ENCODE measurements around the gene CUX1.
"Not testable (repeated sequence)": the region's sequence is repeated elsewhere in the genome, so short reads cannot be mapped to it uniquely, and the experiment has no call there.

CUX1 gene

GRCh38 chr7:101817471-101818286 lies at the start of gene CUX1:
Gene CUX1, plus strand, starts transcription at chr7:101817626. Its CDS starts 14 bp downstream, at chr7:101817640.
- DNase-seq: peak; percentile 21

GRCh38 chr7:101768280-101768679 lies 49.1 kb upstream of the CUX1 start:
- DNase-seq: no peak

GRCh38 chr7:101770466-101770865 lies 47.0 kb upstream of the CUX1 start:
- no peak for DNase-seq

GRCh38 chr7:101772508-101773211 lies 44.8 kb upstream of the CUX1 start:
- DNase-seq: no peak

DNA sequence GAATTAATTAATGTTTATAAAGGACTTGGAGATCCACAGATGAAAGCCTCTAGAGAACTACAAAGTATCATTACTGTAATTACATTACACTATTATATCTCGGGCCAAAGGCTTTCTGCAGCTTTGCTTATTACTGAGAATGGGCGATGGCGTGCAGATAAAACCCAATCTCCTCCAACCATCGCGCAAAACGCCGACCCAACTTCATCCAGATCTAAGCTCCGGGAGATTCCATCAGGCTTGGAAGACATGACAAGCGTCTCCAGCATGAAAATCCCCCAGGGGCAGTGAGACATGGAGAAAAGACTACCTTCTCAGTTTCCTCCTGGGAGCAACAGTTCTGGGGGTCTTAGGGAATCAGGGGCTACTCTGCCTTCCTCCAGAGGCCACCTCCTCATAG lies 42.2 kb upstream of the CUX1 start:
- DNase-seq: no peak

DNA sequence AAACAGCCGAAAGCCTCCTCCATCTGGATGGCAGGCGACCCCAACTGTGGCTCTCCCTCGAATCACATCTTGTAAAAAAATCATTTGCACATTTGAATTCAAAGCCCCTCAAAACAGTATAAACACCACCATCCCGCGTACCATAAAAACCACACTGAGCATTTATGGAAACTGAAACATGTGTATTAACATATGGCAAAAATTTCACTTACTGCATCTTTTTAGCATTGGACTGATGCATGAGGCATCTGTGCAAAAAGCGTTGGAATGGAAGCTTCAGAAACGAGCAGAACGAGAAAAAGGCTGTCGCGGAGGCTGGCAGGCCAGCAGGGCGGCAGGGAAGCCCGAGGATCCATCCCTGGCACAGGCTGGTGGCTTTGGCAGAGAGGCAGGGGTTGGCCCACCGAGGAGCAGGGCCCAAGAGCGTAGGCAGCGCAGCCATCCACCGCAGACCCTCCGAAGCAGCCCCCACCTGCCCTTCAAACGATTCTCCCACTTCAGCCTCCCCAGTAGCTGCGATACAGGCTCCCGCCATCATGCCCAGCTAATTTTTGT lies 39.3 kb upstream of the CUX1 start:
- DNase-seq: no peak

GRCh38 chr7:101779267-101779666 lies 38.2 kb upstream of the CUX1 start:
- no peak for DNase-seq

DNA sequence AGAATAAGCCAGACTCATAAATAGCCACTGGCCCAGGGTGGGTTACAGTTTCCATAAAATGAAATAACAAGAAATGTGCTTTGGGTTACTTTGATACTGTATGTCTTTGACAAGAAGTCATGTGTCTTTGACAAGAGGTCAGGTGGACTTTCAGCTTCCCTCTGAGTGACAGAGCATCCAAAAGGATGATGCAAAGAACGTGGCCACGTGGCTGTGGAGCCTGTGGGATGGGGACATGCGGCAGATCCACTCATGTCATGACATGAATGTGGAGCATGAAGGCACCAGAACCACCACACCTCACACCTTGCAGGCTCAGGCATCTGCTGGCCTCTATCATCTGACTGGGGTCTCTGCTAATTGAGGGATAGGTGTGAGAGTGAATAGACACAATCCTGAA lies 37.1 kb upstream of the CUX1 start:
- no peak for DNase-seq

DNA sequence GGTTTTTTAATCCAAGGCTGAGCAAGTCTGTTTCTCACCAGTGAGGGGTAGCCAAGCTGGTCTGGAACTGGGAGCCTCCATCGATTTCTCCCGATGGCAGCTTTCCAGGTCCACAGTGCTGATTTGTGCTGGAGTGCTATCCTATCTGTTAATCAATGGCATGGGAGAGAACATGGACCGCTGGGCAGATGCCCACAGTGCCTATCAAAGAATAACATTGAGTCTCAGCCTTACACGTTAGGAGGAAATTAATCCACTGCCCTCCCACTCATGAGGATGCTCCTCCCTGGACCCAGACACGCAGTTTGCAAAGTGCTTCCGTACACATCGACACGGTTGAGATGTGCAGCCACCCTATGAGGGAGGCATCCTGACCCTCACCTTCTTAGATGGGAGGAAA lies 36.0 kb upstream of the CUX1 start:
- DNase-seq: no peak

DNA sequence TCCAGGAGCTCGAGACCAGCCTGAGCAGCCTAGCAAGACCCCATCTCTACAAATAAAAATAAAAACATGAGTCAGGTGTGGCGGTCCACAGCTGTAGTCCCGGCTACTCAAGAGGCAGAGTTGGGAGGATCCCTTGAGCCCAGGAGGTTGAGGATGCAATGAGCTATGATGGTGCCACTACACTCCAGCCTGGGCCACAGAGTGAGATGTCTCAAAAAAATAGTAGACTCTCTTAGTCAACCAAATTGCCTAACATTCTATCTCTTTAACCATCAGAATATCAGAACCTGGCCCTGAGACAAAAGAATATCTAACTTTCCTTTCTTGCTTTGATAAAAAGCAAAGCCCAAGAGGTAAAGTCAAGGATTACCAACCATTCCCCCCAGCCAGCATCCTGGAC lies 35.0 kb upstream of the CUX1 start:
- DNase-seq: no peak

GRCh38 chr7:101782896-101783295 lies 34.5 kb upstream of the CUX1 start:
- DNase-seq: no peak

DNA sequence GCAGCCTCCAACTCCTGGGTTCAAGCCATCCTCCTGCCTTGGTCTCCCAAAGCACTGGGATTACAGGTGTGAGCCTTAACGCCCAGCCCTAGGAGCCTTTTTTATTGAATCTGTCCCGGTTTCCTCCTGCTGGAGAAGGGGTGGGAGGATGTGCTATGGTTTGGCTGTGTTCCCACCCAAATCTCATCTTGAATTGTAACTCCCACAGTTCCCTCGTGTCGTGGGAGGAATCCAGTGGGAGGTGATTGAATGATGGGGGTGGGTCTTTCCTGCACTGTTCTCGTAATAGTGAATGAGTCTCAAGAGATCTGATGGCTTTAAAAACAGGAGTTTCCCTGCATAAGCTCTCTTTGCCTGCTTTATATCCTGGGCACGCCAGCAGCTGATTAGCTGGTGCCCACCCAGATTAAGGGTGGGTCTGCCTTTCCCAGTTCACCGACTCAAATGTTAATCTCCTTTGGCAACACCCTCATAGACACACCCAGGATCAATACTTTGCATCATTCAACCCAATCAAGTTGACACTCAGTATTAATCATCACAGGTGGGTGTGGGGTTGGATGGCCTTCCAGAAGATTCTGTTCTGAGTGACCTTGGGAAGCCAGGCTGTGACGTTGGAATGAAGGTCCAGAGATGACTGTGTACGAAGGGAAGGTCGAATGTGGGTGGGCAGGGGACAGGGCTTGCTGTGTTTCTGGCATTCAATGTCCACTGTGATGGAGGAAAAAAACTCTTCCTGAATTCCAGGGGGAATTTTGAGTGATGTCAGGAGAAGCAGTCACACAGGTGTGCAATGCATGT lies 33.8 kb upstream of the CUX1 start:
- no peak for DNase-seq

DNA sequence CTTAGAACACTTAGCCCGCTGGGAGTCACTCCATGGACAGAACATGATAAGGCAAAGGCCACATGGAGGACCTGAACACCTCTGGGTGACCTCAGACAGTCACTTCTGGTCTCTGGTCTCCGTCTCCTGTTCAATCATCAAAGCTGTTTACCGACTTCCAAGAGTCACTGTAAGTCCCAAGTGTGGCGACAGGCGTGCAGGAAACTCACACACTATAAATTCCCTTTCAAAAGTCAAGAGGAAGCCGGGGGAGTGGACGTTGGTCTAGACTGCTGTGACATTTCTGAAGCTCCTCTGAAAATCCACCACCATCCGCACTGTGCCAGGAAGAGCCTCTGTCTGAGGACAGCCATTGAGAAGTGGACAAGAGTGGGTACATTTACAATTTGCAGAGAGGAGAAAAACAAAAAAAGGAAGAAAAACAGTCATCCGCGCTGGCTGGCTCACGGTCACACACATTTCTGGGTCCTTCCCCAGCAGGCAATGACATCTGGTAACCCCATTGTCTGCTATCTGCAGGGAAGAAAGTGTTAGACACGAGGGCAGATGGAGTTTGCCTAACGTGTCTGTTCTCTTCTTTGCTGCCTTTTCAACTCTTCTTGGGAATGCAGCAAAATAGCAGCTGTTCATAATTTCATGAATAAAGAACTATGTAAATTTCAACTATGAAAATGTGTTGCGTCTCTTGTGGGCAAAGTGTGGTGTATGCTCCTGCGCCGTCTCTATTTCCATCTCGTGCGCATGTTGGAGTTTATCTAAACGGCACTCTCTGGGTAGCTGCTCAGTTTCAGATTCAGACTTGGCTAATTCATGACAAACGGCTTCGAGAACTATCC lies 32.9 kb upstream of the CUX1 start:
- no peak for DNase-seq

GRCh38 chr7:101787864-101788263 lies 29.6 kb upstream of the CUX1 start:
- DNase-seq: no peak

- DNase-seq: no peak
Observed at GRCh38 chr7:101788517-101788916, 28.9 kb upstream of the CUX1 start.

DNA sequence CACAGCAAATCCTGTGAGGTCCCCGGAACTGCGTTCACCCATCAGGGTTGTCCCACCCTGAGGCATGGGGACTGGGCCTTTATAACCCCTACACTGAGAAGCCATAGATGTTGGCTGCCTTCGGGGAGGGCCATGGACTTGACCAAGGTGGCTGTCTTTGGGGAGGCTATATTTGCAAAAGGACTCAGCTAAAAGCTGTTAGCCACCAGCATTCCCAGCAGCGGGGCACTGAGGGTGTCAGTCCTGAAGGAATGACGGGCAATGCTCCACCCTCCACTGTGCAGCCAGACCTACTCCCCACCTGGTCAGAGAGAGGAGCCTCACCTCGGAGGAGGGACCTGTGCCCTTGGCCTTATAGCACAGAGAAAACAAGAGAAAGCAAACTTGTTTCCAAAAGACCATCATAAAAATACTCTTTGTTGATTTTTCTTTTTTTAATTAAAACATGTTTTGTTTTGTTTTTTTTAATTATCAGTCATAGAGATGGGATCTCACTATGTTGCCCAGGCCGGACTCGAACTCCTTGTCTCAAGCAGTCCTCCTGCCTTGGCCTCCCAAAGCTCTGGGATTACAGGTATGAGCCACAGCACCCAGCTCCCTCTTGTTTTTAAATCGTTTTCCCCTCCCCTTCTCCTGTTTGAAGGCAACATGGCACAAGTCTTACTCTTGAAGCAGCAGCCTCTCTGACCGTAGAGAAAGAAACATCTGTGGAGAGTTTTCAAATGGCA lies 26.7 kb upstream of the CUX1 start:
- DNase-seq: no peak

DNA sequence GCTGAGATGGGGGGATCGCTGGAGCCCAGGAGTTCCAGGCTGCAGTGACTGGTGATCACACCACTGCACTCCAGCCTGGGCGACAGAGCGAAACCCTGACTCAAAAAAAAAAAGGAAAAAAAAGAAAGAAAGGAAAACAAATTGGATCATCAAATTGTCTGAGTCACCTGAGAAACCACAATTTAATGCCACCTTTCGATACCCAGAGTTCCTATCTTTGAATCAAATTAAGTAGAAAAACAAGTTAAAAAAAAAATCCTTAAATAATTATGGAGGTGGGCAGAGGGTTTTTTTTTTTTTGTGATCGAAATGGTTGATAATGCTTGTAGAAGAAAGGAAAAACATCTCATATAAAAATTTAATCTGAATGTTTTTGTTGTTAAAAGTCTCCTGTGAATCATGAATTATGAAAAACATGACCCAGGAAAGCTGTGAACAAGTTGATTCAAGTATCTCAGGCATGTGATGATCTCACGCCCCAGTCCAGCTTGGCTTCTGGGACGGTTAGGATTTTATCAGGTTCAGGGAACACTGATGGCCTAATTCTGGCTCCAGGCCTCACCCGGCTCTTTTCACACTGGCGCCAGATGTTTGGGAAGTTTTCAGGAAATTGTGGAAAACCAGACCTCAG lies 25.3 kb upstream of the CUX1 start:
- no peak for DNase-seq

DNA sequence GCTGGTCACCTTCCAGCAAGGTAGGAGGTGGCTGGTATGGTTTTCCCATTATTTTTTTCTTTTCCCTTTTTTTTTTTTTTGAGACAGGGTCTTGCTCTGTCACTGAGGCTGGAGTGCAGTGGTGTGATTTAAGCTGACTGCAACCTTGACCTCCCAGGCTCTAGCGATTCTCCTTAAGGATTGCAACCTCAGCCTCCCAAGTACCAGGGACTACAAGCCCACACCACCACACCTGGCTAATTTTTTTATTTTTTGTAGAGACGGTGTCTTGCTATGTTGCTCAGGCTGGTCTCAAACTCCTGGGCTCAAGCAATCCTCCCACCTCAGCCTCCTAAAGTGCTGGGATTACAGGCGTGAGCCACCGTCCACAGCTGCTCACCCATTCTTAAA lies 24.7 kb upstream of the CUX1 start:
- DNase-seq: not testable (repeated sequence)

GRCh38 chr7:101795461-101795860 lies 22.0 kb upstream of the CUX1 start:
- DNase-seq: no peak

GRCh38 chr7:101798173-101798572 lies 19.3 kb upstream of the CUX1 start:
- DNase-seq: not testable (repeated sequence)
